BJ (cell line): ENCODE measurements around the gene GLTP. TPM values are rescaled to one million over a fixed set of nuclear protein-coding genes. Genes with fewer than 3 reads are reported as not detected.
"Not testable (repeated sequence)": the region's sequence is repeated elsewhere in the genome, so short reads cannot be mapped to it uniquely, and the experiment has no call there.

ENCODE experiments used
- CTCF ChIA-PET: fragments of 350-600 bp; formaldehyde crosslinking; extraction: SDS; loops from one replicate; lab custom pipeline; 2021; ENCODE audit warnings: antibody characterized with exemption, inconsistent platforms; lab: Yijun Ruan, JAX
- POLR2A ChIA-PET: fragments of 300-600 bp; sonication (Branson Sonifier 250); formaldehyde crosslinking; extraction: SDS; loops from one replicate; lab custom pipeline; 2021; ENCODE audit warnings: antibody characterized with exemption; lab: Charles Lee
- DNase-seq: peaks from one replicate; pipeline ENCODE4 v3.0.0-alpha.2; 2011; ENCODE audit warnings: low read depth
- H3K27me3 ChIP-seq: 2 replicates; pipeline ENCODE4 v1.6.0; 2011; ENCODE audit warnings: low read length; ENCODE audit not compliant: control insufficient read depth, insufficient read depth
- H3K36me3 ChIP-seq: 2 replicates; pipeline ENCODE4 v1.5.1; 2011; ENCODE audit warnings: low read length; ENCODE audit not compliant: control insufficient read depth, insufficient read depth
- H3K4me3 ChIP-seq: 2 replicates; pipeline ENCODE4 v1.5.1; 2011; ENCODE audit warnings: low read depth, mild to moderate bottlenecking, control low read depth, low read length
- polyA minus RNA-seq: library from RNA; depleted of rRNA, polyadenylated mRNA; stranded (reverse); fragments of >200 nt; gene quantifications from 2 replicates; pipeline ENCODE4 v1.2.3, GENCODE V29; 2011; rRNA and poly(A)+ RNA removed
- polyA plus RNA-seq: library from polyadenylated mRNA; depleted of rRNA; stranded (reverse); fragments of >200 nt; gene quantifications from 2 replicates; pipeline ENCODE4 v1.2.3, GENCODE V29; 2011; rRNA removed
- TF ChIP-seq, protein P1 (sequence below): IDR thresholded peaks from 2 replicates; pipeline ENCODE4 v1.5.1; 2011; ENCODE audit warnings: low read depth, mild to moderate bottlenecking, control low read depth, inconsistent platforms, low read length, moderate library complexity; ENCODE audit not compliant: insufficient read depth

The GLTP gene, protein sequence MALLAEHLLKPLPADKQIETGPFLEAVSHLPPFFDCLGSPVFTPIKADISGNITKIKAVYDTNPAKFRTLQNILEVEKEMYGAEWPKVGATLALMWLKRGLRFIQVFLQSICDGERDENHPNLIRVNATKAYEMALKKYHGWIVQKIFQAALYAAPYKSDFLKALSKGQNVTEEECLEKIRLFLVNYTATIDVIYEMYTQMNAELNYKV
- 33.8 and 35.1 TPM in 2 replicates for polyA plus RNA-seq
- 34.9 and 85.1 TPM in 2 replicates for polyA minus RNA-seq

DNA sequence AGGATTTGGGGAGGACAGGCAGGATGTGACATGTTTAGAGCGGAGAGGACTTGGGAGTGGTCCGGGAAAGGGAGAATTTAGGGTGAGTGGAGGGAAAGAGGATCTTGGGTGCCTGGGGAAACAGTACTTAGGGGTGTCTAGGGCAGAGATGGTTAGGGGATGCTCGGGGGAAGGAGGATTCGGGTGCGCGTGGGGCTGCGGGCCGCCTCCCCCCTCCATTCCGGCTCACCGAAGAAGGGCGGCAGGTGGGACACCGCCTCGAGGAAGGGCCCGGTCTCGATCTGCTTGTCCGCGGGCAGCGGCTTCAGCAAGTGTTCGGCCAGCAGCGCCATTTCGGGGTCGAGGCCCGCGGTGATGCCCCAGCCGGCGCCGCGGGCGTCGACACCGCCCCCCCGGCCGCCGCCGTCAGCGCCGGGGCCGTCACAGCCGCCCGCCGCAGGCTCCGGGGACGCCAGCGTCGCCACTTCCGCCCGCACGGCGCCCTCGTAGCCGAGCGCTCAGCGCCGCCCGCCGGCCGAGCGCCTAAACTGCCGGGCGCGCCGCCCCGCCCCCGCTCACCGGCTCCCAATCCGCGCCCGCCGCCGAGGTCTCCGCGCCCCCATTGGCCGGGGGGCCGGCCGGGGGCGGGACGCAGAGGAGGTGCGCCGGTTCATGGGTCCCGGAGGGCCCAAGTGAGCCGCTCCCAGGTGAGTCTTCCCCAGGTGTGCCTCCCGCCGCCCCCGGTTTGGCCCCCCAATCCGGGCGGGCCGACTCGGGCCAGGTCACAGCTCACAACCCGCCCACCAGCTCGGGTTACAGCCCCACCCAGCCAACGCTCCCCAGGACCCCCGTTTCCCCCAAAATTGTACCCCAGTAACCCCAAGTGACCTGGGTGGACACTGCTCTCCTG, at the start of gene GLTP:
Gene GLTP, minus strand, starts transcription at position 499 of the 889 bp plus-strand sequence. Its CDS starts 167 bp downstream, at position 332.
- CTCF ChIA-PET = interaction anchor here (0.8 to 4.4 kb wide), 6 partner anchors 10 to 287 kb away, joined by 3 to 23 read pairs (median 4); no protein-coding TSS in a partner anchor
- H3K36me3 ChIP-seq = no peaks in the 10 kb centered on the region
- POLR2A ChIA-PET = no interaction called here
- H3K4me3 ChIP-seq = peak within 1 kb of the TSS; percentile 75
- TF ChIP-seq, protein P1, sequence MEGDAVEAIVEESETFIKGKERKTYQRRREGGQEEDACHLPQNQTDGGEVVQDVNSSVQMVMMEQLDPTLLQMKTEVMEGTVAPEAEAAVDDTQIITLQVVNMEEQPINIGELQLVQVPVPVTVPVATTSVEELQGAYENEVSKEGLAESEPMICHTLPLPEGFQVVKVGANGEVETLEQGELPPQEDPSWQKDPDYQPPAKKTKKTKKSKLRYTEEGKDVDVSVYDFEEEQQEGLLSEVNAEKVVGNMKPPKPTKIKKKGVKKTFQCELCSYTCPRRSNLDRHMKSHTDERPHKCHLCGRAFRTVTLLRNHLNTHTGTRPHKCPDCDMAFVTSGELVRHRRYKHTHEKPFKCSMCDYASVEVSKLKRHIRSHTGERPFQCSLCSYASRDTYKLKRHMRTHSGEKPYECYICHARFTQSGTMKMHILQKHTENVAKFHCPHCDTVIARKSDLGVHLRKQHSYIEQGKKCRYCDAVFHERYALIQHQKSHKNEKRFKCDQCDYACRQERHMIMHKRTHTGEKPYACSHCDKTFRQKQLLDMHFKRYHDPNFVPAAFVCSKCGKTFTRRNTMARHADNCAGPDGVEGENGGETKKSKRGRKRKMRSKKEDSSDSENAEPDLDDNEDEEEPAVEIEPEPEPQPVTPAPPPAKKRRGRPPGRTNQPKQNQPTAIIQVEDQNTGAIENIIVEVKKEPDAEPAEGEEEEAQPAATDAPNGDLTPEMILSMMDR = 0 out of 2 replicates have a peak, but pooled peaks have one; percentile 4
- no peak for DNase-seq
- H3K27me3 ChIP-seq = no peaks in the 10 kb centered on the region

DNA sequence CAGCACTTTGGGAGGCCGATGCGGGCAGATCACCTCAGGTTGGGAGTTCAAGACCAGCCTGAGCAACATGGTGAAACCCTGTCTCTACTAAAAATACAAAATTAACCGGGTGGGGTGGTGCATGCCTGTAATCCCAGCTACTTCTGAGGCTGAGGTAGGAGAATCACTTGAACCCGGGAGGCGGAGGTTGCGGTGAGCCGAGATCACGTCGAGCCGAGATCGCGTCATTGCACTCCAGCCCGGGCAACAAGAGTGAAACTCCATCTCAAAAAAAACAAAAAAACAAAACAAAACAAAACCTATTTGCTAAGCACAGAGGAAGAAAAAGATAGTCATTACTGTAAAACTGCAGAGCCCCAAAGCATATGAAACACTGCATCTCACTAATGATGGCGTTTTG, 49.0 kb upstream of the GLTP start:
- CTCF ChIA-PET = interaction anchor here (0.7 to 3.8 kb wide), 7 partner anchors 10 to 502 kb away, joined by 3 to 33 read pairs (median 4); no protein-coding TSS in a partner anchor
- POLR2A ChIA-PET, H3K4me3 ChIP-seq, DNase-seq, H3K27me3 ChIP-seq: not testable (repeated sequence)
- peaks cover 19% of the 10 kb centered on the region for H3K36me3 ChIP-seq

DNA sequence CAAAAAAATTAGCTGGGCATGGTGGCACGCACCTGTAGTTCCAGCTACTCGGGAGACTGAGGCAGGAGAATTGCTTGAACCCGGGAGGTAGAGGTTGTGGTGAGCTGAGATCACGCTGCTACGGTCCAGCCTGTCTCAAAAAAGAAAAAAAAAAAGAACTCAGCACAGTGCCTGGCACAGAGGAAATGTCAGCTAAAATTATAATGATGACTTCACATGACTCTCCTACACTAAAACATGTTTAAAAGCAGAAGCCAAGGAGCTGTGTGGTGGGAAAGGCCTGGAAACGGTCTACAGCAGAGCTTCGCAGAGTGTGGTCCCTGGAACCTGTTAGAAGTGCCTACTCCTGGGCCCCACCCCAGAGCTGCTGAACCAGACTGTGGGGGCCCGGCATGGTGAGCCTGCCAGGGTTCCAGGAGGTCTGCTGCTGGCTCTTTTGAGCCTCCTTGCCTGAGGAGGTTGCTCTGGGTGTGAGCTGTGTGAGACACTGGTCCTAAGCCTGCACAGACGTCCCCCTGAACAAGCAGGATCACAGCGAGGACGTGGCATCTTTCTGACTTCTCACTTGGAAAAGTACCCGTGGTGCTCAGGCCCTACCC, 47.8 kb upstream of the GLTP start:
- ChIA-PET POLR2A (no interaction called here), CTCF (interaction anchor here (0.6 to 3.8 kb wide), 14 partner anchors 9 to 503 kb away, joined by 3 to 33 read pairs (median 4); no protein-coding TSS in a partner anchor)
- TF ChIP-seq, protein P1 = no peak
- no peak overlapping the region for H3K4me3 ChIP-seq
- peaks cover 20% of the 10 kb centered on the region for H3K36me3 ChIP-seq
- H3K27me3 ChIP-seq = no peaks in the 10 kb centered on the region
- no peak for DNase-seq

DNA sequence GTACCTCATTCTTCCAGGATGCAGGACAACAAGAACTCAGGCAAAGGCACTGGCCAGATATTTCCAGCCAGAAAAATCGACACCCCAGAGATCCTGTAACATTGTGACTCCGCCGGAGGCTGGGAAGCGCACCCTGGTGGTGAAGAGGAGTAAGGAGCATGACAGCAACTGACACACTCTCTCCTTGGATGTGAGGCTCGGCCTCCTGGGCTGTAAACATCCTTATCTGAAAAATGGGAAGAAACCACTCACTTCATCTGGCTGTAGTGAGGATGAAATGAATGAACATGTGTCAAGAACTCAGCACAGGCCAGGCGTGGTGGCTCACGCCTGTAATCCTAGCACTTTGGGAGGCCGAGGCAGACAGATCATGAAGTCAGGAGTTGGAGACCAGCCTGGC, 47.3 kb upstream of the GLTP start:
- no peak for DNase-seq
- TF ChIP-seq, protein P1 = peak; percentile 82
- POLR2A ChIA-PET = no interaction called here
- peaks cover 17% of the 10 kb centered on the region for H3K36me3 ChIP-seq
- H3K27me3 ChIP-seq = no peaks in the 10 kb centered on the region
- no peak overlapping the region for H3K4me3 ChIP-seq
- CTCF ChIA-PET = interaction anchor here (0.6 to 3.8 kb wide), 11 partner anchors 10 to 122 kb away, joined by 3 to 33 read pairs (median 4); no protein-coding TSS in a partner anchor

DNA sequence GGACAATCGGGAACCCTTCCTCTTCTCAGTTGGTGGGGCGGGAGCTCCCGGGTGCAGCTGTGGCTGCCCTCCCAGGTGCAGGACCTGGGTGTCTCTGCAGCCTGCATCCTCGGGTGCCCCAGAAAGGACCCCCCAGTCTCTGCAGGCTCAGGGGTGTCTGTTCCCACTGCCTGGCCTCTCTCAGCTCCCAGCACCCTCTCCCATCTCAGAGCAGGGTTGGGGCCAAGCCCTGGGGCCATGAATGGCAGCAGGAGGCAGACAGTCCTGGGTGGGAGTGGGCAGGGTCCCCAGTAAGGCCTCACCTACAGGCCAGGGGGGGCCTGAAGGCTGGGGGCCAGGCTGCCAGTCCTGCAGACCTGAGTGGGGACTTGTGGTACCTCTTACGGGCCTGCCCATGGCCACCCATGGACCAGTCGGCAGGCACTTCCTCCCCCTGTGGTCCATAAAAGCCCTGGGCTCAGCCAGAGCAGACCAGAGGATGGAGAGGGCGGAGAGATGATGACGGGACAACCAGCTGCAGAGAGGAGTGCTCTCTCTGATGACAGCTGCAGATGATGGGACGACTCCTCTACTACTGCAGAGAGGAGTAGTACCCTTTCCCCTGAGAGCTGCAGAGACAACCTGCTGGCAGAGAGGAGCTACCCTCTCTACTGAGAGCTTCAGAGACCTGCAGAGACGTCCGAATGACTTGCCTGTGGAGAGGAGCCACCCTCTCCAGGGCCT, 46.3 kb upstream of the GLTP start:
- Histone ChIP-seq H3K27me3 (no peaks in the 10 kb centered on the region), H3K4me3 (no peak overlapping the region), H3K36me3 (peaks cover 13% of the 10 kb centered on the region)
- ChIA-PET CTCF (interaction anchor here (0.7 to 3.8 kb wide), 5 partner anchors 11 to 73 kb away, joined by 3 to 33 read pairs (median 4); no protein-coding TSS in a partner anchor), POLR2A (no interaction called here)
- TF ChIP-seq, protein P1 = no peak
- DNase-seq = no peak
